Endothelial cell (in vitro differentiated cells): ENCODE data around the gene RMND5B. TPM values are rescaled to one million over a fixed set of nuclear protein-coding genes. Genes with fewer than 3 reads are reported as not detected.

ENCODE experiments used
- DNase-seq: peaks from one replicate; pipeline ENCODE4 v3.0.0; 2021; ENCODE audit warnings: low spot score
- H3K27ac Mint-ChIP-seq: one replicate; pipeline ENCODE4 v1.8.0; 2021; ENCODE audit warnings: mixed read lengths, inconsistent platforms; ENCODE audit not compliant: unreplicated experiment
- H3K27me3 Mint-ChIP-seq: one replicate; pipeline ENCODE4 v1.8.0; 2021; ENCODE audit warnings: mild to moderate bottlenecking, moderate library complexity, mixed read lengths, inconsistent platforms; ENCODE audit not compliant: unreplicated experiment
- H3K36me3 Mint-ChIP-seq: one replicate; pipeline ENCODE4 v1.8.0; 2021; ENCODE audit warnings: mild to moderate bottlenecking, low read depth, mixed read lengths, inconsistent platforms; ENCODE audit not compliant: unreplicated experiment
- H3K4me1 Mint-ChIP-seq: one replicate; pipeline ENCODE4 v1.8.0; 2021; ENCODE audit warnings: mild to moderate bottlenecking, mixed read lengths, inconsistent platforms; ENCODE audit not compliant: unreplicated experiment
- H3K4me3 Mint-ChIP-seq: one replicate; pipeline ENCODE4 v1.8.0; 2021; ENCODE audit warnings: mild to moderate bottlenecking, mixed read lengths, inconsistent platforms; ENCODE audit not compliant: unreplicated experiment
- H3K9me3 Mint-ChIP-seq: one replicate; pipeline ENCODE4 v1.8.0; 2021; ENCODE audit warnings: mixed read lengths, inconsistent platforms; ENCODE audit not compliant: unreplicated experiment
- CTCF ChIP-seq: fragments of 200-600 bp; sonication (generic); IDR thresholded peaks from one replicate; pipeline ENCODE4 v1.5.0; 2021; ENCODE audit warnings: antibody characterized with exemption; ENCODE audit not compliant: unreplicated experiment
- long read RNA-seq: library from polyadenylated mRNA; unstranded; transcript quantifications from one replicate; pipeline ENCODE4 v2.0.0, GENCODE V29; 2020; ENCODE audit not compliant: unreplicated experiment
- total RNA-seq: library from RNA; stranded (reverse); fragmentation: NEBNext Ultra II Directional; extraction: Animal tissue kit (Norgen Biotek cat#: 25700); gene quantifications from one replicate; pipeline ENCODE4 v1.2.1, GENCODE V29; 2021; ENCODE audit not compliant: unreplicated experiment

Gene RMND5B, protein sequence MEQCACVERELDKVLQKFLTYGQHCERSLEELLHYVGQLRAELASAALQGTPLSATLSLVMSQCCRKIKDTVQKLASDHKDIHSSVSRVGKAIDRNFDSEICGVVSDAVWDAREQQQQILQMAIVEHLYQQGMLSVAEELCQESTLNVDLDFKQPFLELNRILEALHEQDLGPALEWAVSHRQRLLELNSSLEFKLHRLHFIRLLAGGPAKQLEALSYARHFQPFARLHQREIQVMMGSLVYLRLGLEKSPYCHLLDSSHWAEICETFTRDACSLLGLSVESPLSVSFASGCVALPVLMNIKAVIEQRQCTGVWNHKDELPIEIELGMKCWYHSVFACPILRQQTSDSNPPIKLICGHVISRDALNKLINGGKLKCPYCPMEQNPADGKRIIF
- 70.4 TPM for total RNA-seq
- long read RNA-seq, full-length matches to known transcripts: 18 of 48 reads
- long read RNA-seq, partial matches to known transcripts: 14 of 48 reads
- long read RNA-seq, other reads (novel, unspliced or antisense): 16 of 48 reads

DNA sequence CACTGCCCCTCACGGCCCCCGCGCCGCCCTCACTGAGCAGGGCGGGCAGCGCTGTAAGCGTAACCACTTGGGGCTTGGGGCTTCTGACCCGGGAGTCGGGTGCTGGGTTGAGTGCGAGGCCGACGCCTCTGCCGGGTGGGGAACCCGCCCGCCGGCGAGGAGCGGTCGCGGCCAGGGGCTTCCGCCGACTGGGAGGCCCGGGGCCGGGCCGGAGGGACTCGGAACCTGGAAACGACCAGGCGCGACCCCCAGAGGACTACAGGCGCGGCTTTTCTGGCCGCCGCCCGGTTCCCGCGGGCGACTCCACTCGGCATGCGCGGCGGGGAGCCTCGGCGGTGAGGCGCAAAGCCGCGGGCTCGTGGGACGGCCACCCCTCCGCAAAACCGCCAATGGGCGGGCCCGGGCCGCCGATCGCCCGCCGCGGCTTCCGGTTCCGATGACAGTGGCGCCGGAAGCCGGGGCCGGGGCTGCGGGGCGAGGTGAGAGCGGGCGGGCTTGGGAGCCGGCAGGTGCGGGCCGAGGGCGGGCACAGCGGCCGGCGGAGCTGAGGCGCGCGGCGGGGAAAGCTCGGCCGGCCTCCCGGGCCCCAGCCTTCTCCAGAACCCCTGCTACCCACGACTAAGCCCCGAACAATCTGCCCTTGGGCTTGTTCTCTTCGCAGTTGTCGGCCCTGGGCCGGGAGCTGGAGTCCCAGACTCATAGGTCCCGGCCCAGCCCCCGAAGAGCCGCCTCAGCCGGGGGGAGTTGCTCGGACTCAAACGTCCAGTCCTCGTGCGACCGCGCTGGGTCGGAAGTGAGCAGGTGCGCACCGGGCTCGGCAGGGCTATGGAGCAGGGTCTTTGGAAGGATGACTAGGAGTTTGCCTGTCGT is at the start of gene RMND5B:
Gene RMND5B (plus strand): TSS at position 439 of the 870 bp plus-strand sequence. CDS start 7,106 bp downstream, outside the sequence.
- H3K36me3 Mint-ChIP-seq: peaks cover 22% of the 10 kb centered on the region
- no peak for TF ChIP-seq CTCF
- H3K27ac Mint-ChIP-seq: peak within 1 kb of the TSS; percentile 95
- no peaks in the 10 kb centered on the region for H3K9me3 Mint-ChIP-seq
- peak within 1 kb of the TSS; percentile 93 for H3K4me3 Mint-ChIP-seq
- DNase-seq: peak; percentile 83
- H3K4me1 Mint-ChIP-seq: peaks cover 38% of the 10 kb centered on the region
- H3K27me3 Mint-ChIP-seq: peaks cover 33% of the 10 kb centered on the region

GRCh38 chr5:178081571-178082243 is 49.1 kb upstream of the RMND5B start:
- Mint-ChIP-seq H3K9me3 (no peaks in the 10 kb centered on the region), H3K4me1 (peaks cover 26% of the 10 kb centered on the region), H3K4me3 (no peak overlapping the region), H3K36me3 (peaks cover 4% of the 10 kb centered on the region), H3K27me3 (peaks cover 12% of the 10 kb centered on the region), H3K27ac (no peak overlapping the region)
- DNase-seq: no peak
- TF ChIP-seq CTCF: no peak

GRCh38 chr5:178083922-178084321 is 46.9 kb upstream of the RMND5B start:
- DNase-seq: no peak
- Mint-ChIP-seq H3K9me3 (no peaks in the 10 kb centered on the region), H3K4me3 (no peak overlapping the region), H3K27ac (no peak overlapping the region), H3K4me1 (peaks cover 26% of the 10 kb centered on the region), H3K36me3 (peaks cover 4% of the 10 kb centered on the region), H3K27me3 (peaks cover 11% of the 10 kb centered on the region)
- no peak for TF ChIP-seq CTCF

- no peak for DNase-seq
- Mint-ChIP-seq H3K27me3 (peaks cover 11% of the 10 kb centered on the region), H3K27ac (no peak overlapping the region), H3K9me3 (no peaks in the 10 kb centered on the region), H3K4me1 (peaks cover 26% of the 10 kb centered on the region), H3K4me3 (no peak overlapping the region), H3K36me3 (peaks cover 4% of the 10 kb centered on the region)
- TF ChIP-seq CTCF: no peak
Observed at GRCh38 chr5:178085316-178085715, 45.5 kb upstream of the RMND5B start.
